Natural killer cell (primary cell): ENCODE results near the gene MX2. TPM values are rescaled to one million over a fixed set of nuclear protein-coding genes. Genes with fewer than 3 reads are reported as not detected.

Experiments
- ATAC-seq, 3 donors: fragments of 150-1000 bp in 2 of 3; fragments of 200-7000 bp in 1 of 3; cut with Tn5 transposase; 1 replicate in 1 of 3; 2 replicates in 2 of 3; pipeline ENCODE4 v1.10.0; 2021; ENCODE audit warnings: mild to moderate bottlenecking in 2 of 3, moderate library complexity in 2 of 3
- DNase-seq, 2 donors: peaks; one replicate each; pipeline versions ENCODE4 v3.0.0 to v3.0.0-alpha.2; 2013 to 2021; ENCODE audit warnings: mixed read lengths in 1 of 2
- H3K27ac ChIP-seq: one replicate; pipeline ENCODE4 v1.5.1; 2013; ENCODE audit warnings: mild to moderate bottlenecking, low read length
- H3K27me3 ChIP-seq: one replicate; pipeline ENCODE4 v1.6.1; 2013; ENCODE audit warnings: low read length; ENCODE audit not compliant: control insufficient read depth, insufficient read depth
- H3K36me3 ChIP-seq: one replicate; pipeline ENCODE4 v1.6.1; 2013; ENCODE audit warnings: low read length; ENCODE audit not compliant: control insufficient read depth, insufficient read depth
- H3K4me1 ChIP-seq: one replicate; pipeline ENCODE4 v1.6.1; 2013; ENCODE audit warnings: low read length; ENCODE audit not compliant: control insufficient read depth, insufficient read depth
- H3K4me3 ChIP-seq: one replicate; pipeline ENCODE4 v1.5.1; 2013; ENCODE audit warnings: low read length
- H3K9me3 ChIP-seq: one replicate; pipeline ENCODE4 v1.6.1; 2013; ENCODE audit warnings: low read length; ENCODE audit not compliant: control insufficient read depth, insufficient read depth
- H3K27ac Mint-ChIP-seq, 2 donors: one replicate each; pipeline ENCODE4 v1.8.0; 2022; ENCODE audit warnings: mild to moderate bottlenecking in 2 of 2, mixed read lengths in 2 of 2, moderate library complexity in 1 of 2
- H3K27me3 Mint-ChIP-seq, 2 donors: one replicate each; pipeline ENCODE4 v1.8.0; 2022; ENCODE audit warnings: low read depth in 2 of 2, mixed read lengths in 2 of 2
- H3K36me3 Mint-ChIP-seq: one replicate; pipeline ENCODE4 v1.8.0; 2022; ENCODE audit warnings: mixed read lengths
- H3K4me1 Mint-ChIP-seq, 2 donors: one replicate each; pipeline ENCODE4 v1.8.0; 2022; ENCODE audit warnings: mixed read lengths in 2 of 2
- H3K4me3 Mint-ChIP-seq: one replicate; pipeline ENCODE4 v1.8.0; 2022; ENCODE audit warnings: mild to moderate bottlenecking, moderate library complexity, mixed read lengths
- H3K9me3 Mint-ChIP-seq, 2 donors: one replicate each; pipeline ENCODE4 v1.8.0; 2022; ENCODE audit warnings: mixed read lengths in 2 of 2
- WGBS: methylation state at CpG from one replicate; pipeline ENCODE4 v1.1.7; 2013; ENCODE audit warnings: missing lambda C conversion rate; ENCODE audit not compliant: insufficient coverage; 5-methylcytosine and 5-hydroxymethylcytosine counted together
- intact Hi-C: fragments of 100-400 bp; cut with micrococcal nuclease; formaldehyde crosslinking; loops from one replicate; pipeline ENCODE4 v1.14.2; 2022
- total RNA-seq, 4 donors: library from RNA; stranded (reverse); fragments of 120-200 nt in 1 of 4; gene quantifications; one replicate each; pipeline versions ENCODE4 v1.2.3 to v1.2.4, GENCODE V29; 2013 to 2022
- TF ChIP-seq, protein P1 (sequence below): fragments of 200-600 bp; IDR thresholded peaks from one replicate; pipeline ENCODE4 v1.8.0; 2022; ENCODE audit warnings: antibody characterized with exemption

Gene MX2
- total RNA-seq, 3 donors from 2014 or later (not counting 1 experiment from before 2014, with no cell fraction given), result 37.9 to 73.9 (median 42.6) TPM

DNA sequence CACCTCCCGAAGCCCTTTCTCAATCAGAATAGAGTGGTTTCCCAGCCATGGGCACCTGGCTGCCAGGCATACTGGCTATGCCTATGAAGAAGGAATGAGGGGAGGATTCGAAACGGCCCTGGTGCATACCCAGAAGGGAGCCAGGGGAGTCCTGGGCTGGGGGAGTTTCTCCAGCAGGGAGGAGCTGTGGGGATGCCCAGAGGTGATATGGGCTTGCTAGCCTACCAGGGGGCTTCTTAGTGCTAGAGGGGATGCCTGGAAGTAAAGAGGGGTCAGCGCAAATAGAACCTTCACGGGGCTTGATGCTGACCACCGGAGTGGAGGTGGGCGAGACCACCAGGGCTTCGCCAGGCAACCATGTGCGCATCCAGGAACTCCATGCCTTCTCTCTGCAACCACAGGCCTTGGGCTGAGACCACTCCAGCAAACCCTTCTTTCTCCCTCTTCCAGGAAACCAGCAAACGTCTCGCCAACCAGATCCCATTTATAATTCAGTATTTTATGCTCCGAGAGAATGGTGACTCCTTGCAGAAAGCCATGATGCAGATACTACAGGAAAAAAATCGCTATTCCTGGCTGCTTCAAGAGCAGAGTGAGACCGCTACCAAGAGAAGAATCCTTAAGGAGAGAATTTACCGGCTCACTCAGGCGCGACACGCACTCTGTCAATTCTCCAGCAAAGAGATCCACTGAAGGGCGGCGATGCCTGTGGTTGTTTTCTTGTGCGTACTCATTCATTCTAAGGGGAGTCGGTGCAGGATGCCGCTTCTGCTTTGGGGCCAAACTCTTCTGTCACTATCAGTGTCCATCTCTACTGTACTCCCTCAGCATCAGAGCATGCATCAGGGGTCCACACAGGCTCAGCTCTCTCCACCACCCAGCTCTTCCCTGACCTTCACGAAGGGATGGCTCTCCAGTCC lies 46.0 kb downstream of the MX2 start:
- H3K27me3 Mint-ChIP-seq, result peaks cover 9 to 13% of the 10 kb centered on the region in 2 donors
- peaks cover 34% of the 10 kb centered on the region for H3K36me3 Mint-ChIP-seq
- no peak for DNase-seq
- H3K4me3 Mint-ChIP-seq, result no peak overlapping the region
- no peaks in the 10 kb centered on the region for H3K4me1 Mint-ChIP-seq
- intact Hi-C loops, result no loop called here
- ATAC-seq, result no peak
- peaks cover 26% of the 10 kb centered on the region for H3K36me3 ChIP-seq
- TF ChIP-seq, protein P1, sequence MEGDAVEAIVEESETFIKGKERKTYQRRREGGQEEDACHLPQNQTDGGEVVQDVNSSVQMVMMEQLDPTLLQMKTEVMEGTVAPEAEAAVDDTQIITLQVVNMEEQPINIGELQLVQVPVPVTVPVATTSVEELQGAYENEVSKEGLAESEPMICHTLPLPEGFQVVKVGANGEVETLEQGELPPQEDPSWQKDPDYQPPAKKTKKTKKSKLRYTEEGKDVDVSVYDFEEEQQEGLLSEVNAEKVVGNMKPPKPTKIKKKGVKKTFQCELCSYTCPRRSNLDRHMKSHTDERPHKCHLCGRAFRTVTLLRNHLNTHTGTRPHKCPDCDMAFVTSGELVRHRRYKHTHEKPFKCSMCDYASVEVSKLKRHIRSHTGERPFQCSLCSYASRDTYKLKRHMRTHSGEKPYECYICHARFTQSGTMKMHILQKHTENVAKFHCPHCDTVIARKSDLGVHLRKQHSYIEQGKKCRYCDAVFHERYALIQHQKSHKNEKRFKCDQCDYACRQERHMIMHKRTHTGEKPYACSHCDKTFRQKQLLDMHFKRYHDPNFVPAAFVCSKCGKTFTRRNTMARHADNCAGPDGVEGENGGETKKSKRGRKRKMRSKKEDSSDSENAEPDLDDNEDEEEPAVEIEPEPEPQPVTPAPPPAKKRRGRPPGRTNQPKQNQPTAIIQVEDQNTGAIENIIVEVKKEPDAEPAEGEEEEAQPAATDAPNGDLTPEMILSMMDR, result no peak
- no peak overlapping the region for H3K4me3 ChIP-seq
- H3K27ac ChIP-seq, result no peak overlapping the region
- H3K9me3 Mint-ChIP-seq, result no peaks in the 10 kb centered on the region
- 95% methylated on average over 23 of the region's 24 CpGs for WGBS
- H3K4me1 ChIP-seq, result no peaks in the 10 kb centered on the region
- no peaks in the 10 kb centered on the region for H3K27me3 ChIP-seq
- H3K27ac Mint-ChIP-seq, result no peak overlapping the region
- H3K9me3 ChIP-seq, result no peaks in the 10 kb centered on the region

DNA sequence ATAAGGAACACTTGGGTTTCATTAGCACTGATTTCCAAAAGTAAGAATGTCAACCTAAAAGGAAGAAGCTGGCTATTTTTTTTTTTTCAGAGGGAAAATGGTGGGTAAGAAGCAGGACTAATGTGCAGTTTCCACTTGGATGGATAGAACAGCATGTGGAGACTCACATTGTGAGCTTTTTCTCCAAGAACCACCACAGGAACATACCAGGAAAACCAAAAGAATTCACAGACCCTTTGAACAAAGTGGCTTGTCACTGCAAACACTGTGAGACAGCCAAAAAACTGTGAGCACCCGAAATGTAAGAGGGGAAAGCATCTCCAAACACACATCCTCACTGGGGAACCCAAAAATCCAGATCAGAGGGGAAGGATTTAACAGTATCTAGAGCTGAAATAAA lies 48.5 kb downstream of the MX2 start:
- no peaks in the 10 kb centered on the region for H3K27me3 ChIP-seq
- H3K4me1 ChIP-seq, result no peaks in the 10 kb centered on the region
- no peaks in the 10 kb centered on the region for H3K9me3 Mint-ChIP-seq
- H3K27ac Mint-ChIP-seq, result no peak overlapping the region
- no peaks in the 10 kb centered on the region for H3K4me1 Mint-ChIP-seq
- intact Hi-C loops, result loop anchor here (10.0 kb wide), 1 partner anchor 1194 kb away; no protein-coding TSS in a partner anchor
- H3K36me3 ChIP-seq, result peaks cover 22% of the 10 kb centered on the region
- H3K4me3 Mint-ChIP-seq, result no peak overlapping the region
- H3K9me3 ChIP-seq, result no peaks in the 10 kb centered on the region
- no peak for ATAC-seq
- H3K36me3 Mint-ChIP-seq, result peaks cover 29% of the 10 kb centered on the region
- WGBS, result no CpG with 5 or more reads among the region's 1 CpG
- H3K4me3 ChIP-seq, result no peak overlapping the region
- peaks cover 19 to 27% of the 10 kb centered on the region in 2 donors for H3K27me3 Mint-ChIP-seq
- no peak overlapping the region for H3K27ac ChIP-seq
- DNase-seq, result no peak
- TF ChIP-seq, protein P1, result no peak

DNA sequence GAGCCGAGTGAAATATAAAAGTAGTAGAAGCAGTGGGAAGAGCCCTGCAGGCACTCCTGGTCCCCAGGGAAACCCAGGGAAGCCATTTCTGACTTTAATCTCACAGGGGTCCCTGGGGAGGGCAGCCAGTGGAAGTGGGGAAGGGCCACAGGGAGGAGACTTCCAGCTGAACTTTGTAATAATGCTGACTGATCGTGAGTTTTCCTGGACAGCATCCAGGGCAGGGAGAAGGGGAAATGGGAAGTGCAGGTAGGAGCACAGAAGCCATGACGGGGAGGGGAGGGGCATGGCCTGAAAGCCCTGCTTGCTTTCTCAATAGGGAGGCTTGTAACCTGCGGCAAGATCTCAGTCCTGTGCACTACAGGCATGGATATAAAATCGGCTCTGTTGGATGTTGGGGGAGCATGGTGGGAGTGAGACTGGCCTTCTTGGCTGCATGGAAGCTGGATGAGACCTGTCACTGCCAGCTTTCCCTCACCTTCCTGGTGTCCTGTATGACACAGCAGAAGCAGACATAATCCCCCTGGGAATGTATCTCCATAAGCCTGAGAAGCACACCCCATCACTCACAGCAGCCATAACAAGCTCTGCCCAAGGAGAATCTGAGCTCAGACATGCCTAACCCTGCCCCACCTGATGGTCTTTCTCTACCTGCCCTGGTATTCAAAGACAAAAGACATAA lies 49.1 kb downstream of the MX2 start:
- Mint-ChIP-seq H3K27me3 (peaks cover 19 to 27% of the 10 kb centered on the region in 2 donors), H3K36me3 (peaks cover 29% of the 10 kb centered on the region), H3K4me3 (no peak overlapping the region), H3K4me1 (no peaks in the 10 kb centered on the region), H3K27ac (no peak overlapping the region), H3K9me3 (no peaks in the 10 kb centered on the region)
- Histone ChIP-seq H3K4me3 (no peak overlapping the region), H3K9me3 (no peaks in the 10 kb centered on the region), H3K27ac (no peak overlapping the region), H3K27me3 (no peaks in the 10 kb centered on the region), H3K36me3 (peaks cover 22% of the 10 kb centered on the region), H3K4me1 (no peaks in the 10 kb centered on the region)
- TF ChIP-seq, protein P1, result no peak
- 93% methylated on average over 5 of the region's 5 CpGs for WGBS
- DNase-seq, result no peak
- ATAC-seq, result no peak
- intact Hi-C loops, result loop anchor here (10.0 kb wide), 1 partner anchor 1194 kb away; no protein-coding TSS in a partner anchor
